Midbrain (tissue), 1 donor: ENCODE measurements around the gene RFESD.

Experiments used
- DNase-seq: peaks from one replicate; lab custom pipeline; 2025; lab: John Stamatoyannopoulos, UW

Gene RFESD

GRCh38 chr5:95646569-95647431 lies at the start of gene RFESD:
TSS of gene RFESD (plus strand) at chr5:95646777. CDS start at chr5:95652272, 5,495 bp downstream.
- DNase-seq = peak; percentile 96

GRCh38 chr5:95599252-95599651 lies 47.3 kb upstream of the RFESD start:
- no peak for DNase-seq

GRCh38 chr5:95600557-95600956 lies 46.0 kb upstream of the RFESD start:
- DNase-seq = no peak

GRCh38 chr5:95605786-95606185 lies 40.8 kb upstream of the RFESD start:
- no peak for DNase-seq

DNA sequence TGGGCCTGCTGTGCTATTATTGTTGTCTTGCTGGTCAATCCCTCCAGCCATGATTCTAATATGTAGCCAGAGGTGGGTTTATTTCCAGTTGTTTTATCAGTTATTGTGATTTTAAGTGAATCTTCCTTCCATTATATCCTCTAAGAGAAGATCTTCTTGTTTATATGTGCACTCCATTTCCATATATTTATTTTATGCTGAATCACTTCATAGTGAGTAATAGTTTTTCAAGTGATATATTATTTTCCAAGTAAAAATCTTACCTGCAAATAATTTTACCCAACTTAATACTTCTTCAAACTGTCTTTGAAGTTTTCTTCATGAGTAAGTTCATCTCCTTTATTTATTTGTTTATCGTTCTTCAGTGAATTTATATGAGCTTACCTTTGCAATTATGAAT lies 40.2 kb upstream of the RFESD start:
- DNase-seq = no peak

- DNase-seq = no peak
Measured at GRCh38 chr5:95609711-95610110, 36.9 kb upstream of the RFESD start.

DNA sequence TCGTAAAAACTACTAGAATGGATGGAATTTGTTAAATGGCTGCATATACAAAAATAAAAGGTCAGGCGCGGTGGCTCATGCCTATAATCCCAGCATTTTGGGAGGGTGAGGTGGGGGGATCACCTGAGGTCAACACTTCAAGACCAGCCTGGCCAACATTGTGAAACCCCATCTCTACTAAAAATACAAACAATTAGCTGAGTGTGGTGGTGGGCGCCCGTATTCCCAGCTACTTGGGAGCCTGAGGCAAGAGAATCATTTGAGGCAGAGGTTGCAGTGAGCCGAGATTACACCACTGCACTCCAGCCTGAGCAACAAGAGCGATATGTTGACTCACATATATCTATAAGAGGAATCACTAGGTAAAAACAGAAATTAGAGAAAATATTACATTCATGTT lies 36.0 kb upstream of the RFESD start:
- no peak for DNase-seq

DNA sequence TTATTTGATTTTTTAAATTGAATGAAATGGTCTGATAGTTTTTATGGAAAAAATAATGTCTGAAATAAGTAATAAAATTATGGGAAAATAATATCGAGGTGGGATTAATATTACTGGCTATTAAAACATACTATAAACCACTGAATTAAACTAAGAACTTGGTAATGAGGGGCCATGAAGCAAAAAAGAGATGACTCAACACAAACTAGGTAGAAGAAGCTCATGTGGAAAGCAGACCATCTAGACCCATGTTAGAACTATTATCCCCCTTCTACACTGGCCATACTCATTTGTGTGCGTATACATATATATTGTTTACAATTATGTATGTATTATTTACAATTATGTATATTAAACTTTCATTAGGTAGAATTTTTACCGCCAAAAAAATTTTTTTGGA lies 35.2 kb upstream of the RFESD start:
- no peak for DNase-seq

GRCh38 chr5:95613514-95613913 lies 33.1 kb upstream of the RFESD start:
- no peak for DNase-seq

GRCh38 chr5:95615164-95615467 lies 31.5 kb upstream of the RFESD start:
- DNase-seq = no peak

GRCh38 chr5:95617057-95617456 lies 29.5 kb upstream of the RFESD start:
- DNase-seq = no peak

GRCh38 chr5:95619096-95619495 lies 27.5 kb upstream of the RFESD start:
- DNase-seq = no peak

- DNase-seq = no peak
Measured at GRCh38 chr5:95619514-95620029, 27.0 kb upstream of the RFESD start.

GRCh38 chr5:95620030-95620869 lies 26.3 kb upstream of the RFESD start, which contains the start of gene GPR150:
TSS of gene GPR150 (plus strand) at chr5:95620087. CDS start at chr5:95620276, 189 bp downstream.
- no peak for DNase-seq

DNA sequence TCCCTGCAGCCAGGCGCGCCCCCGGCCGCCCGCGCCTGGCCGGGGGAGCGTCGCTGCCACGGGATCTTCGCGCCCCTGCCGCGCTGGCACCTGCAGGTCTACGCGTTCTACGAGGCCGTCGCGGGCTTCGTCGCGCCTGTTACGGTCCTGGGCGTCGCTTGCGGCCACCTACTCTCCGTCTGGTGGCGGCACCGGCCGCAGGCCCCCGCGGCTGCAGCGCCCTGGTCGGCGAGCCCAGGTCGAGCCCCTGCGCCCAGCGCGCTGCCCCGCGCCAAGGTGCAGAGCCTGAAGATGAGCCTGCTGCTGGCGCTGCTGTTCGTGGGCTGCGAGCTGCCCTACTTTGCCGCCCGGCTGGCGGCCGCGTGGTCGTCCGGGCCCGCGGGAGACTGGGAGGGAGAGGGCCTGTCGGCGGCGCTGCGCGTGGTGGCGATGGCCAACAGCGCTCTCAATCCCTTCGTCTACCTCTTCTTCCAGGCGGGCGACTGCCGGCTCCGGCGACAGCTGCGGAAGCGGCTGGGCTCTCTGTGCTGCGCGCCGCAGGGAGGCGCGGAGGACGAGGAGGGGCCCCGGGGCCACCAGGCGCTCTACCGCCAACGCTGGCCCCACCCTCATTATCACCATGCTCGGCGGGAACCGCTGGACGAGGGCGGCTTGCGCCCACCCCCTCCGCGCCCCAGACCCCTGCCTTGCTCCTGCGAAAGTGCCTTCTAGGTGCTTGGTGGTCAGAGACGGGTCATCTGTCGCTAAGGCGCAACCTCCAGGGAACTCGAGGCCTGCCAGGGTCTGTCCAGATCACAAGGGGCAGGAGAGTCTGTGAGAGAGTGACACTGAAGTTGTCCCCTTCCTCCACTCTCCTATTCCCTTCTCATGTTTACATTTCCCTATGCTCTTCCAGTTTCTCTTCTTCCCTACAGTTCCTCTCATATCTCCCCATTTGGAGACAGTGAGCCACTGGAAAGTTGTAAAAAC lies 25.4 kb upstream of the RFESD start:
- DNase-seq = no peak

- DNase-seq = no peak
Measured at GRCh38 chr5:95621839-95622629, 24.5 kb upstream of the RFESD start.

GRCh38 chr5:95623706-95624105 lies 22.9 kb upstream of the RFESD start:
- DNase-seq = no peak

- DNase-seq = no peak
Measured at GRCh38 chr5:95624368-95624767, 22.2 kb upstream of the RFESD start.

DNA sequence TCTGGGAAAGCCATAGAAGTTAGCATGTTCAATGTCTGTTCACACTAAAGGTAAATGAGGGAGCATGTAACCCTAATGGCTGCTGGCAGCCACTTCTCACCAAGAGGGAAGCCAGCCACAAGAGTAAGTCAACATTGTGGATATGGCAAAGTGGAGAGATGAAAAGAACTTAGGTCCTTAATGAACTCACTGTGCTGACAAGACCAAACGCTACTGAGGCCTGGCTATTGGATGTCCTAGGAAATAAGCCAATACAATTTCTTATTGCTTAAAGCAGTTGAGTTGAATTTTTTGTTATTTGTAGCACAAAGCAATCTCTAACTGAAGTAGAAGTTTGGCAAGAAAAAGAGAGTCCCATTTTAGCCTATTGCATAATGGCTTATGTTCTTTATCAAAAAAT lies 19.9 kb upstream of the RFESD start:
- DNase-seq = no peak

- no peak for DNase-seq
Measured at GRCh38 chr5:95627971-95628810, 18.4 kb upstream of the RFESD start.
